HUES64 (cell line): Measurements from ENCODE around the gene IFNL1.
"Not testable (repeated sequence)": the region's sequence is repeated elsewhere in the genome, so short reads cannot be mapped to it uniquely, and the experiment has no call there.

ENCODE experiments used
- H3K27ac ChIP-seq: 2 replicates; pipeline ENCODE4 v1.7.0; 2013; ENCODE audit warnings: low read depth, low read length, inconsistent platforms
- H3K27me3 ChIP-seq: 2 replicates; pipeline ENCODE4 v1.6.1; 2013; ENCODE audit warnings: mild to moderate bottlenecking, low read length; ENCODE audit not compliant: insufficient read depth
- H3K36me3 ChIP-seq: 2 replicates; pipeline ENCODE4 v1.6.1; 2013; ENCODE audit warnings: mild to moderate bottlenecking, low read length; ENCODE audit not compliant: insufficient read depth
- H3K4me1 ChIP-seq: 2 replicates; pipeline ENCODE4 v1.6.1; 2013; ENCODE audit warnings: mild to moderate bottlenecking, low read length, moderate library complexity; ENCODE audit not compliant: insufficient read depth
- H3K4me3 ChIP-seq: 2 replicates; pipeline ENCODE4 v1.5.1; 2013; ENCODE audit warnings: mild to moderate bottlenecking, low read length, moderate library complexity
- H3K9ac ChIP-seq: 2 replicates; pipeline ENCODE4 v1.6.1; 2013; ENCODE audit warnings: mild to moderate bottlenecking, low read depth, low read length
- H3K9me3 ChIP-seq: 2 replicates; pipeline ENCODE4 v1.6.1; 2013; ENCODE audit warnings: low read depth, low read length; ENCODE audit not compliant: insufficient read depth
- WGBS: fragments of 150-250, 120-280 bp; methylation state at CpG from one replicate; pipeline ENCODE4 v1.1.7; 2013; ENCODE audit warnings: missing lambda C conversion rate; 5-methylcytosine and 5-hydroxymethylcytosine counted together

IFNL1 gene

DNA sequence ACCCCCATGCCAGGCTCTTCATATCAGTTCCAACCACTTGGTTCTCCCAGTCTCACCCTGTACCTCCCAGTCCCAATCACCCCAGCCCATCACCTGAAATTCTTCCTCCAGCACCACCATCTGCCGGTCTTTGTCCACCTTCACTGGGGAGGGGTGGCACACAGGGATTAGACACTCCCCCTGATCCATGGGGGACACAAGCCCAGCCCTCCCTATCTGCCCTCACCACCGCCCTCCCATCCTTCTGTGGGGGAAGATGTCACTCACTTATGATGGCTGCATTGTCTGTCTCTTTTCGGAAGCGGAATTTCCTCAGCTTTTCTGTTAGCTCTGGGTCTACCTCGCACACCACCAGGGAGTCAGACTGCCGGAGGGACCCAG lies 39.0 kb downstream of the IFNL1 start:
- no peaks in the 10 kb centered on the region for H3K27me3 ChIP-seq
- H3K27ac ChIP-seq = no peak overlapping the region
- H3K9me3 ChIP-seq = no peaks in the 10 kb centered on the region
- H3K4me3 ChIP-seq = no peak overlapping the region
- H3K4me1 ChIP-seq = no peaks in the 10 kb centered on the region
- no peaks in the 10 kb centered on the region for H3K36me3 ChIP-seq
- WGBS = 84% methylated on average over 6 of the region's 6 CpGs
- no peak overlapping the region for H3K9ac ChIP-seq

- no peaks in the 10 kb centered on the region for H3K27me3 ChIP-seq
- H3K4me3 ChIP-seq = no peak overlapping the region
- no peaks in the 10 kb centered on the region for H3K36me3 ChIP-seq
- H3K4me1 ChIP-seq = no peaks in the 10 kb centered on the region
- H3K27ac ChIP-seq = no peak overlapping the region
- H3K9ac ChIP-seq = no peak overlapping the region
- H3K9me3 ChIP-seq = no peaks in the 10 kb centered on the region
- WGBS = 88% methylated on average over 2 of the region's 3 CpGs
Measured at GRCh38 chr19:39336483-39336882, 40.3 kb downstream of the IFNL1 start.

DNA sequence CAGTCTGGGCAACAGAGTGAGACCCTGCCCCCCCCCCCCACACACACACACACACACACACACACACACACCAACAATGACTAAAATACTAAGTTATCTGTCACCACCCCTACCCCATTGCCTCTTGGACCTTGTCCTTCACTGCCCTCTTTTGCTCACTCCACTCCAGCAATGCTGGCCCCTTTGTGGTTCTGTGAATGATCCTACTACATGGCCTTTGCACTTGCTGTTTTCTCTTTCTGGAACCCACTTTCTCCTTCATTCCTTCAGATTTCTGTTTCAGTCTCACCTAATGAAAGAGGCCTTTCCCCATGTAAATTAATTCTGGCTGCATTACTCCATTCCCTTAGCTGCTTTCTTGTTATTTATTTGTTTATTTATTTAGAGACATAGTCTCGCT lies 43.5 kb downstream of the IFNL1 start:
- Histone ChIP-seq H3K4me3 (no peak overlapping the region), H3K27me3 (no peaks in the 10 kb centered on the region), H3K9ac (no peak overlapping the region), H3K36me3 (no peaks in the 10 kb centered on the region), H3K9me3 (no peaks in the 10 kb centered on the region), H3K4me1 (peaks cover 4% of the 10 kb centered on the region; the same call in 1 of the 2 replicates), H3K27ac (no peak overlapping the region)
- WGBS = 92% methylated on average over 1 of the region's 1 CpG

GRCh38 chr19:39340156-39340555 lies 43.9 kb downstream of the IFNL1 start:
- 91% methylated on average over 7 of the region's 7 CpGs for WGBS
- H3K4me3 ChIP-seq, H3K27ac ChIP-seq, H3K27me3 ChIP-seq, H3K9ac ChIP-seq, H3K36me3 ChIP-seq, H3K4me1 ChIP-seq, H3K9me3 ChIP-seq: not testable (repeated sequence)

- Histone ChIP-seq H3K27ac (0 out of 2 replicates have a peak overlapping the region, but pooled peaks have one; percentile 39), H3K4me3 (peak overlapping the region; percentile 87), H3K4me1 (peaks cover 4% of the 10 kb centered on the region; the same call in 1 of the 2 replicates), H3K27me3 (no peaks in the 10 kb centered on the region), H3K9me3 (no peaks in the 10 kb centered on the region), H3K36me3 (0 out of 2 replicates have a peak, but pooled peaks cover 3% of the 10 kb centered on the region), H3K9ac (peak overlapping the region; percentile 68)
- 4% methylated on average over 17 of the region's 17 CpGs for WGBS
Measured at GRCh38 chr19:39341129-39341718, 45.0 kb downstream of the IFNL1 start.

- Histone ChIP-seq H3K4me3 (peak within 1 kb of the TSS; percentile 87), H3K27ac (peak within 1 kb of the TSS; percentile 39; the same call in 1 of the 2 replicates), H3K9me3 (no peaks in the 10 kb centered on the region), H3K27me3 (no peaks in the 10 kb centered on the region), H3K36me3 (peaks cover 10% of the 10 kb centered on the region; the same call in 1 of the 2 replicates), H3K9ac (peak within 1 kb of the TSS; percentile 68), H3K4me1 (peaks cover 4% of the 10 kb centered on the region; the same call in 1 of the 2 replicates)
- WGBS = under 1% methylated on average over 104 of the region's 105 CpGs
Measured at GRCh38 chr19:39341719-39342604, 45.8 kb downstream of the IFNL1 start, which contains the start of gene SAMD4B. SAMD4B (plus strand) TSS chr19:39342421; CDS start chr19:39356894, 14,473 bp downstream.

DNA sequence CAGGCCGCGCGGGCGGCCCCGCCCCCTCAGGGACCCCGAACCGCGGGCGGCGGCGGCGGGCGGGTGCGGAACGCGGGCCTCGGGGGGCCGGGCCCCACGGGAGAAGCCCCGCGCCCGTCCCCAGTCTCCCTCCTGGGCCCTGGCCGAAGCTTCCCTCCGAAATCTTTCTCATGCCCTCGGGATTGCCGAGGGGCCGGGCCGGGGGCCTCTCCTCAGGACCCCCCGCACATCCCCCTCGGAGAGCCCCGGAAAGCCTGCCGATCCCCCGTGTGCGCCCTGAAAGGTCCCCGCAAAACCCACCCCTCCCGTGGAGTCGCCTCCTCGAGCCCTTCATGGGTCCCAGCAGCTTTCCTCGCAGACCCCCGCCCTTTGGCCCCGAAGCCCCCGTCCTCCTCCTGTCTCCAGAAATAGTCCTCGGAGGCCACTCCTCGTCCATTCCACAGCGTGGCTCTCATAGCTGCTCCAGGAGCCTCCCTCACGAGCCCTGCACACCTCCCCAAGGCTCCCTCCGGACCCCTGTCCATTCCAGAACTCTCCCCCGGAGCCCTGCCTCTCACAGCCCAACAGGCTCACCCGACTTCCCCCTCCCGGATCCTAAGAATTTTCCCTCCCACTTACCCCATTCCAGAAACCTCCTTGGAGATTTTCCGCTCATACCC lies 46.6 kb downstream of the IFNL1 start:
- Histone ChIP-seq H3K27ac (no peak overlapping the region; the same call in 1 of the 2 replicates), H3K9ac (peak overlapping the region; percentile 68), H3K4me3 (peak overlapping the region; percentile 70), H3K27me3 (no peaks in the 10 kb centered on the region), H3K4me1 (peaks cover 4% of the 10 kb centered on the region; the same call in 1 of the 2 replicates), H3K9me3 (no peaks in the 10 kb centered on the region), H3K36me3 (peaks cover 15% of the 10 kb centered on the region; the same call in 1 of the 2 replicates)
- WGBS = under 1% methylated on average over 51 of the region's 51 CpGs

DNA sequence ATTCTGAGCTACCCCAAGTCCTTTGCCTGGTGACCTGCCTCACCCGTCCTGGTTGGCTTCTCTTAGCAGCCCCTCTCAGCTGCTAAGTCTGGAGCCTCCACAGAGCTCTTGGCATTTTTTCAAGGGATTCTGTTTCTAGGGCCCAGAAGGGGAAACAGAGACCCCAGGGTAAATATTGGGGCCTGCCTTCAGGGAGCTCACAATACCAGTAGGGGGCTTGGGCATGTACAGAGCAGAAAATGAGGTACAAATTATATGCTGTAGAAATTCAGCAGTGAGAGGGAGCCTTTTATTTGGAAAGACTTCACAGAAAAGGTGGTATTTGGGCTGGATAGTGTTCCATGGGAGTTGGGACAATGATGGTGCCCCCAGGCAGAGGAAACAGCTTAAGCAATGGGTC lies 49.7 kb downstream of the IFNL1 start:
- no peak overlapping the region for H3K27ac ChIP-seq
- peaks cover 40% of the 10 kb centered on the region for H3K36me3 ChIP-seq
- WGBS = 89% methylated on average over 1 of the region's 1 CpG
- peaks cover 4% of the 10 kb centered on the region; the same call in 1 of the 2 replicates for H3K4me1 ChIP-seq
- no peak overlapping the region for H3K9ac ChIP-seq
- H3K4me3 ChIP-seq = no peak overlapping the region
- no peaks in the 10 kb centered on the region for H3K9me3 ChIP-seq
- H3K27me3 ChIP-seq = no peaks in the 10 kb centered on the region

DNA sequence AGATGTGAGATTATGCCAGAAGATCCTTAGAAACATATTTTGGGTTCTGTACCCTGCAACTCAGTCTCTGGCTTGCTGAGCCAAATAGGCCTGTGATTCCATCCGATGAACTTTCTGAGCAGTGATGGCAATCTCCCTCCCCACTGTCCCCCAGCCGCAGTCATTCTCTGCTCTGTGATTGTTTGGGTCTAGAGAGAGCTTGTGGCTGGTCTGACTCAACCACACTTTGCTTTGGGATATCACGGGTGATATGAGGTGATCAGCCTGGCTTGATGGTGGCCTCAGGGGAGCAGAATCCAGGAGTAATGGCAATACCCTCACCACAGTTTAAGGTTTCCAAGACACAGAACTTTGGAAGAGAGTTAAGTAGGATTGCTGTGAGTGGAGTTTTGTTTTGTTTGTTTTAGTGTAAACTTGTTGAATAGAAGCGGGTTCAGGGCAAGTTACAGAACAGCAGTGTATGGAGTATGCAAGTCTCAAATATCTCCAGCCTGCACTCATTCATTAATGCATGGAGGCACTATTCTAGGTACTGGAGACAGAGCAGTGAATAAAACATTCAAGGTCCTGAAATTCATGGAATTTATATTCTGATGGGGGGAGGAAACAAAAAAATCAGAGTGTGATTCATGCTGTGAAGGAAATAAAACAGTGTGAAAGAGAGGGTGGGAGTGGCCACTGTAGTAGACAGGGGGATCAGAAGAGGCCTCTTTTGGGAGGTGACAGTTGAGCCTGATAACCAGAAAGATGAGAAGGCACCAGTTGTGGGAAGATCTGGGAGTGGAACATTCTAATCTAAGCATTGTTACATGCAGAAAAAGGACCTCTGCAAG lies 51.3 kb downstream of the IFNL1 start:
- H3K9me3 ChIP-seq = no peaks in the 10 kb centered on the region
- peaks cover 4% of the 10 kb centered on the region; the same call in 1 of the 2 replicates for H3K4me1 ChIP-seq
- H3K4me3 ChIP-seq = no peak overlapping the region
- H3K36me3 ChIP-seq = peaks cover 53% of the 10 kb centered on the region
- WGBS = 96% methylated on average over 4 of the region's 4 CpGs
- no peaks in the 10 kb centered on the region for H3K27me3 ChIP-seq
- no peak overlapping the region for H3K9ac ChIP-seq
- no peak overlapping the region for H3K27ac ChIP-seq
